A549 (cell line): ENCODE results near the gene MLLT1. TPM values are rescaled to one million over a fixed set of nuclear protein-coding genes. Genes with fewer than 3 reads are reported as not detected.

Experiments
- ATAC-seq, 2 experiments: fragments of 200-7000 bp in 1 of 2; fragments of >200 bp in 1 of 2; cut with Nextera tagmentation in 1 of 2; cut with Tn5 transposase in 1 of 2; 3 replicates each; pipeline versions ENCODE4 v1.8.0 to v1.9.1; 2018 to 2020; ENCODE audit warnings: mild to moderate bottlenecking in 1 of 2, moderate library complexity in 1 of 2
- CTCF ChIA-PET: fragments of 300-600 bp; sonication (Branson Sonifier 250); formaldehyde crosslinking; extraction: SDS; loops from one replicate; lab custom pipeline; 2021; ENCODE audit warnings: antibody characterized with exemption, inconsistent platforms; lab: Yijun Ruan, JAX
- POLR2A ChIA-PET: fragments of 350-600 bp; formaldehyde crosslinking; extraction: SDS; loops from one replicate; lab custom pipeline; 2021; ENCODE audit warnings: antibody characterized with exemption, inconsistent platforms; lab: Yijun Ruan, JAX
- DNase-seq, 2 experiments: peaks; one replicate each; pipeline versions ENCODE4 v3.0.0 to v3.0.0-alpha.2; 2011 to 2016; ENCODE audit warnings: low read depth in 1 of 2, low spot score in 1 of 2
- FAIRE-seq: peaks from 2 replicates; lab custom pipeline; 2011; peaks lifted over from hg19 to GRCh38; lab: Jason Lieb, UNC
- H3K27ac ChIP-seq, 2 experiments: fragments of >200 bp; sonication (Bioruptor Twin); formaldehyde crosslinking; 3 replicates each; pipeline ENCODE4 v1.5.1; 2016 to 2017
- H3K4me1 ChIP-seq: fragments of >200 bp; sonication (Bioruptor Twin); formaldehyde crosslinking; 3 replicates; pipeline ENCODE4 v1.6.1; 2016
- H3K4me2 ChIP-seq: fragments of >200 bp; sonication (Bioruptor Twin); formaldehyde crosslinking; 3 replicates; pipeline ENCODE4 v1.6.1; 2016
- H3K4me3 ChIP-seq: fragments of >200 bp; sonication (Bioruptor Twin); formaldehyde crosslinking; 3 replicates; pipeline ENCODE4 v1.5.1; 2016
- H3K9me3 ChIP-seq: fragments of >200 bp; sonication (Bioruptor Twin); formaldehyde crosslinking; 3 replicates; pipeline ENCODE4 v1.6.1; 2016
- BCL3 ChIP-seq: fragments of >200 bp; sonication (Bioruptor Twin); formaldehyde crosslinking; IDR thresholded peaks from 3 replicates; pipeline ENCODE4 v1.6.1; 2016
- BHLHE40 ChIP-seq: IDR thresholded peaks from 2 replicates; pipeline ENCODE4 v1.6.1; 2012; ENCODE audit warnings: low read depth, low read length, inconsistent platforms
- CBX2 ChIP-seq: fragments of 200-600 bp; sonication (generic); IDR thresholded peaks from 2 replicates; pipeline ENCODE4 v1.6.1; 2016; ENCODE audit warnings: low read depth, mild to moderate bottlenecking, borderline replicate concordance
- CBX8 ChIP-seq: fragments of 200-600 bp; sonication (generic); IDR thresholded peaks from 2 replicates; pipeline ENCODE4 v1.6.1; 2016
- CEBPB ChIP-seq, 2 experiments: fragments of >200 bp in 1 of 2; sonication (Bioruptor Twin) in 1 of 2; formaldehyde crosslinking in 1 of 2; IDR thresholded peaks; 2 replicates each; pipeline ENCODE4 v1.6.1; 2012 to 2016
- CHD4 ChIP-seq: fragments of 200-600 bp; sonication (generic); IDR thresholded peaks from 2 replicates; pipeline ENCODE4 v1.6.1; 2016; ENCODE audit warnings: antibody characterized with exemption, mild to moderate bottlenecking, borderline replicate concordance
- EHMT2 ChIP-seq: fragments of 200-600 bp; sonication (generic); IDR thresholded peaks from 2 replicates; pipeline ENCODE4 v1.6.1; 2016; ENCODE audit warnings: antibody characterized with exemption, low read depth, mild to moderate bottlenecking, moderate library complexity
- ELK1 ChIP-seq: fragments of 150-350 bp; IDR thresholded peaks from 2 replicates; pipeline ENCODE4 v1.6.1; 2014; ENCODE audit warnings: low read depth, mild to moderate bottlenecking, low read length
- EP300 ChIP-seq, 2 experiments: fragments of >200 bp; sonication (Bioruptor Twin); formaldehyde crosslinking; IDR thresholded peaks; 2 replicates in 1 of 2; 3 replicates in 1 of 2; pipeline ENCODE4 v1.6.1; 2016 to 2017
- ESRRA ChIP-seq: fragments of 150-350 bp; IDR thresholded peaks from 2 replicates; pipeline ENCODE4 v1.6.1; 2014; ENCODE audit warnings: mild to moderate bottlenecking, low read length, borderline replicate concordance
- FOSB ChIP-seq: fragments of 250-450 bp; sonication (Bioruptor Pico); IDR thresholded peaks from 2 replicates; pipeline ENCODE4 v1.5.0; 2020; ENCODE audit warnings: mild to moderate bottlenecking, moderate library complexity
- FOXS1 ChIP-seq: fragments of 250-450 bp; sonication (Bioruptor Pico); IDR thresholded peaks from 2 replicates; pipeline ENCODE4 v1.5.0; 2020; ENCODE audit warnings: mild to moderate bottlenecking, moderate library complexity
- JUN ChIP-seq, 2 experiments: fragments of >200 bp; sonication (Bioruptor Twin); formaldehyde crosslinking; IDR thresholded peaks; 2 replicates in 1 of 2; 3 replicates in 1 of 2; pipeline ENCODE4 v1.6.1; 2016 to 2017
- KDM5A ChIP-seq: fragments of 200-600 bp; sonication (generic); IDR thresholded peaks from 2 replicates; pipeline ENCODE4 v1.6.1; 2016; ENCODE audit warnings: antibody characterized with exemption, mild to moderate bottlenecking
- MAZ ChIP-seq: fragments of 150-350 bp; IDR thresholded peaks from 2 replicates; pipeline ENCODE4 v1.6.1; 2014; ENCODE audit warnings: antibody characterized with exemption, low read depth, low read length, borderline replicate concordance
- PBX3 ChIP-seq: IDR thresholded peaks from 2 replicates; pipeline ENCODE4 v1.6.1; 2012
- POLR2A ChIP-seq: IDR thresholded peaks from 2 replicates; pipeline ENCODE4 v1.6.1; 2012; ENCODE audit warnings: mild to moderate bottlenecking, low read length
- RAD21 ChIP-seq, 2 experiments: fragments of >200 bp in 1 of 2; sonication (Bioruptor Twin) in 1 of 2; formaldehyde crosslinking in 1 of 2; IDR thresholded peaks in 1 of 2; conservative IDR thresholded peaks in 1 of 2; 2 replicates in 1 of 2; 3 replicates in 1 of 2; pipeline ENCODE4 v1.6.1; 2012 to 2018; ENCODE audit warnings: inconsistent platforms in 1 of 2
- RCOR1 ChIP-seq: fragments of 150-350 bp; IDR thresholded peaks from 2 replicates; pipeline ENCODE4 v1.6.1; 2014; ENCODE audit warnings: antibody characterized with exemption, low read length, low read depth
- RNF2 ChIP-seq: fragments of 200-600 bp; sonication (generic); IDR thresholded peaks from 2 replicates; pipeline ENCODE4 v1.6.1; 2016; ENCODE audit warnings: low read depth, mild to moderate bottlenecking, antibody characterized with exemption, moderate library complexity, borderline replicate concordance
- TP53 ChIP-seq: fragments of 250-450 bp; sonication (Bioruptor Pico); IDR thresholded peaks from 2 replicates; pipeline ENCODE4 v1.5.0; 2021; ENCODE audit warnings: mild to moderate bottlenecking, moderate library complexity
- ZSCAN20 ChIP-seq: fragments of 250-450 bp; sonication (Bioruptor Pico); IDR thresholded peaks from 2 replicates; pipeline ENCODE4 v1.8.0; 2022; ENCODE audit warnings: mild to moderate bottlenecking, moderate library complexity
- WGBS: methylation state at CpG from one replicate; pipeline ENCODE4 v1.1.6; 2017; ENCODE audit errors: missing lambda C conversion rate; 5-methylcytosine and 5-hydroxymethylcytosine counted together
- polyA plus RNA-seq, 4 experiments: library from polyadenylated mRNA; depleted of rRNA in 3 of 4; stranded (reverse); fragments of >200 nt; fragmentation: RNase III in 1 of 4; extraction: RNeasy Plus Mini Kit Qiagen cat#74134 plus additional on column Dnase treatment in 1 of 4; gene quantifications; 2 replicates in 3 of 4; 3 replicates in 1 of 4; pipeline ENCODE4 v1.2.3, GENCODE V29; 2011 to 2017

Gene MLLT1
- polyA plus RNA-seq, 2 of the 4 experiments (the other 2 are of a cell fraction), result 7.4 to 17.5 TPM

DNA sequence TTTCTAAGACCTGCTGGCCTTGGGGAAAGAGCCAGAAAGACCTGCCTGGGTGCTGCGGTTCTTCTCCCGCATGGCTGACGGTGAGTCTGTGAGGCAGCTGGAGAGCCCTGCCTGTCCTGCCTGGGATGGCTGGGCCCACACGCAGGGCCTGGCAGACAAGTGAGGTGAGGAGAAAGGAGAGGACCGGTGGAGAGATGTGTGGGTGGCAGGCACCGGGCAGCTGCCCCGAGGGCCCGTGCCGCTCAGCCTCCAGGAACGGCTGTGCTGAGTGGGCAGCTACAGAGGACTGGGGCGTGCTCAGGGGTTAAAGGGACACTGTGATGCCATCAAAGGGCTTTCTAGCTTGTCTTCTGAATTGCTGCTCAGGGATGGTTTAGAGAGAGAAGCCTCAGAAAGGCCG, 53.8 kb downstream of the MLLT1 start:
- TF ChIP-seq ZSCAN20 (CRISPR knock-in tag) (no peak), PBX3 (no peak), CBX8 (no peak), BHLHE40 (no peak), ESRRA (no peak)
- Histone ChIP-seq H3K4me2 (no peak overlapping the region), H3K9me3 (no peaks in the 10 kb centered on the region), H3K4me3 (no peak overlapping the region), H3K4me1 (no peaks in the 10 kb centered on the region), H3K27ac (no peak overlapping the region)
- DNase-seq (no peak), FAIRE-seq (no peak), ATAC-seq (no peak)
- WGBS, result 94% methylated on average over 12 of the region's 12 CpGs
- ChIA-PET CTCF (no interaction called here), POLR2A (no interaction called here)

GRCh38 chr19:6225232-6225865, 54.4 kb downstream of the MLLT1 start:
- ChIA-PET POLR2A (no interaction called here), CTCF (no interaction called here)
- TF ChIP-seq BCL3 (no peak), RCOR1 (no peak), CEBPB (IDR thresholded peaks at IDR 0.05) (no peak), EP300 (IDR thresholded peaks at IDR 0.05) (no peak), CBX2 (no peak), ELK1 (no peak), FOSB (CRISPR knock-in tag) (no peak), PBX3 (no peak), TP53 (CRISPR knock-in tag) (no peak), JUN (IDR thresholded peaks at IDR 0.05) (no peak), KDM5A (no peak), POLR2A (no peak)
- Histone ChIP-seq H3K4me1 (no peaks in the 10 kb centered on the region), H3K27ac (no peak overlapping the region), H3K4me3 (no peak overlapping the region), H3K9me3 (no peaks in the 10 kb centered on the region), H3K4me2 (no peak overlapping the region)
- DNase-seq (no peak), ATAC-seq (no peak), FAIRE-seq (no peak)
- 96% methylated on average over 13 of the region's 18 CpGs for WGBS

GRCh38 chr19:6224308-6224675, 55.5 kb downstream of the MLLT1 start:
- H3K4me3 ChIP-seq, result no peak overlapping the region
- H3K4me1 ChIP-seq, result no peaks in the 10 kb centered on the region
- 79% methylated on average over 2 of the region's 4 CpGs for WGBS
- ATAC-seq (no peak), FAIRE-seq (no peak), DNase-seq (no peak)
- TF ChIP-seq FOXS1 (no peak), RAD21 (conservative IDR thresholded peaks at IDR 0.05 in 1 of 2, IDR thresholded peaks at IDR 0.05 in 1 of 2) (no peak), ZSCAN20 (CRISPR knock-in tag) (no peak), CBX2 (no peak), KDM5A (no peak), EHMT2 (no peak), MAZ (no peak), RNF2 (no peak), CHD4 (no peak)
- POLR2A ChIA-PET, result no interaction called here
- CTCF ChIA-PET, result interaction anchor here (0.6 to 1.3 kb wide), 2 partner anchors 10 to 1824 kb away, joined by 3 to 4 read pairs; partner anchors contain the start of gene SH3GL1
- no peaks in the 10 kb centered on the region for H3K9me3 ChIP-seq
- H3K27ac ChIP-seq, result no peak overlapping the region
- H3K4me2 ChIP-seq, result no peak overlapping the region
